C4-2B (cell line): ENCODE measurements around the gene TBX21.

Source experiments
- H3K27ac ChIP-seq: fragments of 450-650 bp; 2 replicates; pipeline ENCODE4 v1.5.1; 2017
- ZFX ChIP-seq: fragments of 450-650 bp; IDR thresholded peaks from 2 replicates; pipeline ENCODE4 v1.6.1; 2017
- TF ChIP-seq, protein P1 (sequence below): fragments of 450-650 bp; conservative IDR thresholded peaks from 2 replicates; pipeline ENCODE4 v1.5.1; 2017; ENCODE audit warnings: mild to moderate bottlenecking

The TBX21 gene

DNA sequence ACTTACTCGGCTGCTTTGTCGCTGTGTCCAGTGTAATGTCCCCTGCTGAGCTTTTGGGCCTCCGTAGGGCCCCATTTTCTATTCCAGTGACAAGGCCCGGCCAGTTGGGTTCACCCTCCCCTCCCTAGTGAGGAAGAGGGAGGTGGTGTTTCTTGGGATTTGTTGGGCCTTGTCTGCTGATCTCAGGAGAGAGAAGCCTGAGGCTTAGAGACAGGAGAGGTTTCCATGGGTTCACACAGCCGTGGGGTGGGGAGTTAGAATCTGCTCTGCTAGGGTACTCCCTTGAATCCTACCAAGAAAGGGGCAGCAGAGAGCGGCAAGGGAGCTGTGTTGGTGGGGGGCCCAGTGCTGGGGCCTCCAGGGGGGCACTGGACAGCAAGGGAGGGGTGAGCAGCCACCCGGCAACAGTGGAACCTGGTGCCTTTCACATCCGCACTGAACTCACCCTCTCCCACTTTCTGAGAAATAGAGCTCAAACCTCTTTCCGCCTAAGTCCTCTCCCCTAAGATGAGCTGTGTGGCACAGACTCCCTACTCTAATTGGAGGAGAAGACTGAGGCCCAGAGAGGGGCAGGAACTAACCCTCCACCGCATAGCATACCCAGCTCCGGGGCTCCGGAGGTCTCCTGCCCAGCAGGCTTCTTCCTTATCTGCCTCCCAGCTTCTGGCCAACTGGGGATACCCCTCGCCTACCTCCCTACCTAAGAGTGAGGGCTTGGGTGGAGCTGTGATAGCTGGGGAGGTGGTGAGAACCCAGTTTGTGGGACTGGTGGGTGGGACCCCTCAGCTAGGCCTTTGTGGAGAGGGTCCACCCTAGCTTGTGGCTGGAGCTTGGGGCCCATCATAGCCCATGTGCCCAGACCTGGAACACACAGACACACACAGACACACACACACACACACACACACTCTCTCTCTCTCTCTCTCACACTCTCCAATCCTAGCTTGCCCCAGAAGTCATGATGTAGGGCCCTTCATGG lies 32.3 kb upstream of the TBX21 start:
- TF ChIP-seq, protein P1, sequence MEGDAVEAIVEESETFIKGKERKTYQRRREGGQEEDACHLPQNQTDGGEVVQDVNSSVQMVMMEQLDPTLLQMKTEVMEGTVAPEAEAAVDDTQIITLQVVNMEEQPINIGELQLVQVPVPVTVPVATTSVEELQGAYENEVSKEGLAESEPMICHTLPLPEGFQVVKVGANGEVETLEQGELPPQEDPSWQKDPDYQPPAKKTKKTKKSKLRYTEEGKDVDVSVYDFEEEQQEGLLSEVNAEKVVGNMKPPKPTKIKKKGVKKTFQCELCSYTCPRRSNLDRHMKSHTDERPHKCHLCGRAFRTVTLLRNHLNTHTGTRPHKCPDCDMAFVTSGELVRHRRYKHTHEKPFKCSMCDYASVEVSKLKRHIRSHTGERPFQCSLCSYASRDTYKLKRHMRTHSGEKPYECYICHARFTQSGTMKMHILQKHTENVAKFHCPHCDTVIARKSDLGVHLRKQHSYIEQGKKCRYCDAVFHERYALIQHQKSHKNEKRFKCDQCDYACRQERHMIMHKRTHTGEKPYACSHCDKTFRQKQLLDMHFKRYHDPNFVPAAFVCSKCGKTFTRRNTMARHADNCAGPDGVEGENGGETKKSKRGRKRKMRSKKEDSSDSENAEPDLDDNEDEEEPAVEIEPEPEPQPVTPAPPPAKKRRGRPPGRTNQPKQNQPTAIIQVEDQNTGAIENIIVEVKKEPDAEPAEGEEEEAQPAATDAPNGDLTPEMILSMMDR, result no peak
- no peak for TF ChIP-seq ZFX
- no peak overlapping the region for H3K27ac ChIP-seq

DNA sequence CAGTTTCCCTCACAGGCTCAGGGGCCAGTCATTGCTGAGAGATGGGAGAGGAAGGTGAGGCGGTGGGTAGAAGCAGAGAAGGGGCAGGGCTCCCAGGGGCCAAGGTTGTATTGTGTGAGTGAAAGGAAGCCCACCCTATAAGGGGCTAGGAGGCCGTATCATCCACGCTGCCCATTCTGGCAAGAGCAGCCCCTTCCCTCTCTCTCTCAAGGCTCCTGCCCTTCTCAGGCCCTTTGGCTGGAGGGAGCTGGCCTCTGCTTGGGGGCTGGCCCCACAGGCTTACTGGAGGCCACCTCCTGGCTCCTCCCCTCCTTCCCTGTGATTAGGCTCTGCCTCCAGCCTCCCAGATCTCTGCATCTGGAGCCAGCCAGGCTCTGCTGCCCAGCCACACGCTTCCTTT lies 31.4 kb upstream of the TBX21 start:
- TF ChIP-seq, protein P1, result no peak
- TF ChIP-seq ZFX, result no peak
- no peak overlapping the region for H3K27ac ChIP-seq

DNA sequence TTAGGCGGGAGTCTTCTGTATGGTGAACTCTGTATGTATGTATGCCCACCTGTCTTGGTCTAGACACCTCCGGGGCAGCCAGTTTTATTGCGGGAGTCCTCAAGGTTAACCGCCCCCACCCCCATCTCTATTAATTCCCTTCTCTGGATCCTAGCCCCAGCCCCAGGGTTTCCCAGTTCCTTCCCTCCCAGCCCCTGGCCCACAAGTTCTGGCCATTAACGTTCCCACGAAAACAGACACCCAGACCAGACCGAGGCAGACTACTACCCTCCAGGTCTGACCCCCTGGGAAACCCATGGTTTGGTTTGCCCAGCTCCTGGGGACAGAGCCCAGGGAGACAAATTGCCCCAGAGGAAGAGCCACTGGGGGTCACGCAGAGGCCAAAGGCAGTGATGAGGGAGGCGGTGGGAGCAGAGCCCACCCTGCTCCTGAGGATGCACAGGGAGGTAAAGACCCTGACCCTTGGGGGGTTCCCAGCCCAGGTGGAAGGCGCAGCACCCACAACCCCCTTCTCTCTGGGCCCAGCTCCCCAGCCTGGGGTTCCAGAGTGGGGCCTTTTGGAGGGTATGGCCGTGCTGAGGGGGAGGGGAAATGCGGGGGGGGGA lies 30.5 kb upstream of the TBX21 start:
- TF ChIP-seq, protein P1, result no peak
- TF ChIP-seq ZFX, result no peak
- H3K27ac ChIP-seq, result no peak overlapping the region

DNA sequence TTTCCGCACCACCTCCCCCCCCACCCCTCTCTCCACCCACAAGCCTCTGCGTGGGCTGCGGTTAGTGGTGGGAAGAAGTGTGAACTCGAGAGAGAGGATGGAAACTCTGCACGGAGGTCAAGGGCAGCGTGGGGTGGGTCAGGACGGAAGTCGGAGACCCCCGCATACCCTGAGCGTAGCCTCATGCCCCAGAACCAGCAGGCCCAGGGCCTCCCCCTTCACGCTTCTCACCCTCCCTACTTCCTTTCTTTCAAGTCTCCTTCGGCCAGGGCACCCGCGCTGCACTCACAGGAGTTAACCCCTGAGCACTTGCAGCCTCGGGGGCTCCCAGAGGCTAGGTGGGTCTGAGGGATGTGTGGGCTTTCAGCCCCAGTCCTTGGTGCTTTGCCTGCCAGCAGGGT lies 29.8 kb upstream of the TBX21 start:
- no peak for TF ChIP-seq ZFX
- TF ChIP-seq, protein P1, result no peak

DNA sequence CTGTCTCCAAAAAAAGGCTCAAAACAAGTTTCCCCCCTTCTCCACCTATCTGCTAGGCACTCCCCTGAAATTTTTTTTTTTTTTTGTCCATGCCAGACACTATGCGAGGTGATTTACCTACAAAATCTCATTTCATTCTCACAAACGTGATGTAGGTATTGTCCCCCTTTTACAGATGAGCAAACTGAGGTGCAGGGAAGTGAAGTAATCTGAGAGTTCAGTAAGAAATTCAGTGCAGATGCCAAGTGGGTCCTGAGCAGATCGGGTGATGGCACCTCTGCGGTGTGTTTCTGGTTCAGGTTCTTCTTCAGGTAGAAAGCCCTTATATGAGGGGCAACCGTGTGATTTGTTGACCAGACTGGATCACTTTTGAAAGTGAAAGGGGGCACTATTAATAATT lies 29.4 kb upstream of the TBX21 start:
- no peak for TF ChIP-seq ZFX
- TF ChIP-seq, protein P1, result no peak
- H3K27ac ChIP-seq, result no peak overlapping the region

More for the DNA sequence above, 29.8 kb upstream of the TBX21 start:
- no peak overlapping the region for H3K27ac ChIP-seq

DNA sequence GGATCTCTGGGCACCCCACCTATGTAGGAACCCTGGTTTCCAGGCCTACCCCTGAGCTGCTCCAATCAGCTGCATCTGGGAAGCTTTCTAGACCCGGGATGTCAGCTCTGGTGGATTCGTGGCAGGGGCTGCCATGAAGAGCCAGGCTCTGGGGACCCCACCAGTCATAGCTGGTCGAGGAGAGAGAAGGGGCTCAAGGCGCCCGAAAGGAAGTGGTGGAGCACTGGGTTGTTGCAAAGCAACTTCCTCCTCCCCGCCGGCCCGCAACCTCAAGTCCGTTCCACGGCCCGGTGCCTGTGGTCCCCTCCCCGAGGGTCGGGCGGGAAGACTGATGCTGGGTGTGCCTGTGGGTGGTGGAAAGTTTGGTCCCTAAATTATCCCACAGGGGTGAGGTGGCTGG lies 28.9 kb upstream of the TBX21 start:
- TF ChIP-seq, protein P1, result no peak
- TF ChIP-seq ZFX, result no peak
- H3K27ac ChIP-seq, result no peak overlapping the region

DNA sequence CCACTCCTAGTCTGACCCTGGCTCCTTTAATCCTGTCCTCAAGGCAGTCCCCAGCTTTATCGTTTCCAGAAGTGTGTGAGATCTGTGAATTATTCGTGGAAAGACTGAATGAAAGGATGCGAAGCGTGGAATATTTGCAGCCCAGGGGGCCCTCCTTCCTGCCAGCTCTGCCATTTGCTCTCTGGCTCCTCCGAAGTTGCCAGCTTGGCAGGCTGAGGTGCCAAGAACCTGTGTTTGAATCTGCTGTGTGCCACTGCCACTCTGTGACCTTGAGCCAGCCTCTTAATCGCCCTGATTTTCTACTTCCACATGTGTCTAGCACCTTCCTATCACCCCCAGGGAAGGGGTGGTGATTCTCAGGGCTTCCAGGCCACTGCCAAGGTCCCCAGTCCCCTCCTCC lies 28.3 kb upstream of the TBX21 start:
- H3K27ac ChIP-seq, result no peak overlapping the region
- TF ChIP-seq ZFX, result no peak
- TF ChIP-seq, protein P1, result no peak
